Gastrocnemius medialis (tissue), 4 donors: ENCODE results near the gene ACTBL2.

Experiments
- POLR2A ChIP-seq, 2 donors: fragments of 450-650 bp; IDR thresholded peaks; one replicate each; pipeline ENCODE4 v1.6.1; 2017; ENCODE audit warnings: antibody characterized with exemption in 2 of 2, mild to moderate bottlenecking in 2 of 2, moderate library complexity in 2 of 2
- TF ChIP-seq, protein P1 (sequence below), 5 experiments: fragments of 450-650 bp in 3 of 5; fragments of 200-600 bp in 2 of 5; sonication (generic) in 2 of 5; IDR thresholded peaks in 4 of 5; conservative IDR thresholded peaks in 1 of 5; 1 replicate in 4 of 5; 2 replicates in 1 of 5; pipeline ENCODE4 v1.5.1; 2016 to 2019; ENCODE audit warnings: antibody characterized with exemption in 5 of 5, mild to moderate bottlenecking in 3 of 5, moderate library complexity in 3 of 5

DNA sequence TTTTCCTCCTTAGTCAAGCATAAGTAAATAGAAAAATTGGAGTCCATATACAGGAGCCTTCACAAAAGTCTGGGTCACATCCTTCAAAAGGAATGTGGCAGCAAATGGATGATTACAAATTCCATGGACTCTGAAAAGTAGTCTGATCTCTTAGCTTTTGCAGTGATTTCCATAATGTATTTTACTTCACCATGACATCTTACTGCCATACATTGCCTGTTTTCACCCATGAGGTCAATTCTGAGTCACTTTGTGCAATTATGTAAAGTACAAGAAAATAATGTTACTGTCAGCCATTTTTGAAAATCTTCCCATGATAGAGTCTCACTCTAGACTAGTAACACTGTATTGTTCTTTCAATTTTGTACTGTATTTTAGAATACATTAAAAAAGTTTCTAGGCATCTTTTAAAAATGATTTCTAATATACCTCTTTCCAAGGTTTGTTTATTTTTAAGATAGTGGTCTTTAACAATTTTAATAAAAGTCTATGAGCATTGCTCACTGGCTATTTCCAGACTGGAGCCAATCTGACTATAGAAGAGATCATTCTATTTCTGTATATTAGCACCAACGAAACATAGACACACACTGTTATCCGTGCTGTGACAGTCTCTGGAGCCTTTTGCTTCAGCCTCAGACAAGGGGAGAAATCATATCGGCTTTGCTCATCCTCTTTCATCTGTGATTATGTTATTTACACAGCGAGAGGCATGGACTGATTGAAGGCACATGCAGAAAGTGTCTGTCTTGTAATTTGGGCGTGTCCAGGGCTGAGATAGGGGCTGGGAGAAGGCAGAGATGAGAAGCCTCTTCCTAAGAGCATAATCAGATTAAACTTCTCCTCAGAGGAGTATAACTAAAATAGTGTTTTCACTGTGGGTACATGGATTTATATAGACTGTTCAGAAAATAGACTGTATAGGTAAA is 22.9 kb upstream of the ACTBL2 start:
- TF ChIP-seq, protein P1, sequence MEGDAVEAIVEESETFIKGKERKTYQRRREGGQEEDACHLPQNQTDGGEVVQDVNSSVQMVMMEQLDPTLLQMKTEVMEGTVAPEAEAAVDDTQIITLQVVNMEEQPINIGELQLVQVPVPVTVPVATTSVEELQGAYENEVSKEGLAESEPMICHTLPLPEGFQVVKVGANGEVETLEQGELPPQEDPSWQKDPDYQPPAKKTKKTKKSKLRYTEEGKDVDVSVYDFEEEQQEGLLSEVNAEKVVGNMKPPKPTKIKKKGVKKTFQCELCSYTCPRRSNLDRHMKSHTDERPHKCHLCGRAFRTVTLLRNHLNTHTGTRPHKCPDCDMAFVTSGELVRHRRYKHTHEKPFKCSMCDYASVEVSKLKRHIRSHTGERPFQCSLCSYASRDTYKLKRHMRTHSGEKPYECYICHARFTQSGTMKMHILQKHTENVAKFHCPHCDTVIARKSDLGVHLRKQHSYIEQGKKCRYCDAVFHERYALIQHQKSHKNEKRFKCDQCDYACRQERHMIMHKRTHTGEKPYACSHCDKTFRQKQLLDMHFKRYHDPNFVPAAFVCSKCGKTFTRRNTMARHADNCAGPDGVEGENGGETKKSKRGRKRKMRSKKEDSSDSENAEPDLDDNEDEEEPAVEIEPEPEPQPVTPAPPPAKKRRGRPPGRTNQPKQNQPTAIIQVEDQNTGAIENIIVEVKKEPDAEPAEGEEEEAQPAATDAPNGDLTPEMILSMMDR (IDR thresholded peaks at IDR 0.05 in 4 of 5, conservative IDR thresholded peaks at IDR 0.05 in 1 of 5) = no peak
- TF ChIP-seq POLR2A (IDR thresholded peaks at IDR 0.05) = no peak
